DMS53 treated with DMSO at 0.1 percent for 48 hours (cell line): ENCODE data around the gene MARS1.
A peak's percentile ranks its signal among the peaks of the same experiment; 100 is the strongest.

Experiments used
- DNase-seq: peaks from one replicate; lab custom pipeline; 2025; ENCODE audit not compliant: unreplicated experiment; lab: John Stamatoyannopoulos, UW

Gene MARS1

GRCh38 chr12:57470970-57471656 lies 16.8 kb upstream of the MARS1 start:
- DNase-seq = no peak

GRCh38 chr12:57471661-57472060 lies 16.2 kb upstream of the MARS1 start:
- no peak for DNase-seq

- DNase-seq = no peak
These were observed 15.5 kb upstream of the MARS1 start for GRCh38 chr12:57472391-57472790.

GRCh38 chr12:57473392-57473791 lies 14.5 kb upstream of the MARS1 start:
- no peak for DNase-seq

GRCh38 chr12:57473886-57474285 lies 14.0 kb upstream of the MARS1 start:
- DNase-seq = no peak

- no peak for DNase-seq
These were observed 13.4 kb upstream of the MARS1 start for GRCh38 chr12:57474430-57474829.

GRCh38 chr12:57474862-57475261 lies 13.0 kb upstream of the MARS1 start:
- no peak for DNase-seq

GRCh38 chr12:57475271-57476161 lies 12.4 kb upstream of the MARS1 start:
- peak; percentile 37 for DNase-seq

GRCh38 chr12:57476162-57476992 lies 11.5 kb upstream of the MARS1 start:
- DNase-seq = no peak

- no peak for DNase-seq
These were observed 10.7 kb upstream of the MARS1 start for GRCh38 chr12:57476993-57477709.

GRCh38 chr12:57477710-57478681 lies 9.9 kb upstream of the MARS1 start:
- no peak for DNase-seq

- no peak for DNase-seq
These were observed 8.9 kb upstream of the MARS1 start for GRCh38 chr12:57479043-57479375.

- DNase-seq = no peak
These were observed 8.3 kb upstream of the MARS1 start, which contains the start of gene ARHGAP9 for GRCh38 chr12:57479376-57480115. ARHGAP9 (minus strand) TSS chr12:57479866; CDS start chr12:57479406, 460 bp downstream.

GRCh38 chr12:57481671-57482070 lies 6.2 kb upstream of the MARS1 start:
- no peak for DNase-seq

- DNase-seq = no peak
These were observed 4.4 kb upstream of the MARS1 start for GRCh38 chr12:57483466-57483865.

GRCh38 chr12:57485695-57486094 lies 2.2 kb upstream of the MARS1 start:
- DNase-seq = no peak

- DNase-seq = no peak
These were observed 742 bp upstream of the MARS1 start for GRCh38 chr12:57487055-57487596.

GRCh38 chr12:57488402-57489156 lies 711 bp downstream of the MARS1 start:
- DNase-seq = no peak
